ENCODE results near the gene METTL21A. TPM values are rescaled to one million over a fixed set of nuclear protein-coding genes. Genes with fewer than 3 reads are reported as not detected.
"Not testable (repeated sequence)": the region's sequence is repeated elsewhere in the genome, so short reads cannot be mapped to it uniquely, and the experiment has no call there.

The METTL21A gene
- 145 and 161 TPM in 2 replicates for total RNA-seq (2014; rRNA removed; shearing (Covaris generic); ENCODE audit: low replicate concordance)

GRCh38 chr2:207625014-207625907 is at the start of gene METTL21A:
Gene METTL21A, minus strand, starts transcription at chr2:207625394. Its CDS starts 1,019 bp downstream, at chr2:207624375.
- DNase-seq (ENCODE audit: low read depth): peak; percentile 94
- in situ Hi-C loops (cut with HindIII; ENCODE audit: low pct_unique_long_range_greater_than_20kb, low sequenced_read_pairs): no loop called here

- DNase-seq (ENCODE audit: low read depth): no peak
Measured at GRCh38 chr2:207674826-207675225, 49.6 kb upstream of the METTL21A start.

GRCh38 chr2:207674266-207674774 is 49.1 kb upstream of the METTL21A start:
- in situ Hi-C loops (cut with HindIII; ENCODE audit: low pct_unique_long_range_greater_than_20kb, low sequenced_read_pairs): no loop called here
- no peak for DNase-seq (ENCODE audit: low read depth)

More at GRCh38 chr2:207674826-207675225, 49.6 kb upstream of the METTL21A start:
- in situ Hi-C loops (cut with HindIII; ENCODE audit: low pct_unique_long_range_greater_than_20kb, low sequenced_read_pairs): no loop called here

GRCh38 chr2:207673431-207673830 is 48.2 kb upstream of the METTL21A start:
- no peak for DNase-seq (ENCODE audit: low read depth)
- in situ Hi-C loops (cut with HindIII; ENCODE audit: low pct_unique_long_range_greater_than_20kb, low sequenced_read_pairs): no loop called here

- in situ Hi-C loops (cut with HindIII; ENCODE audit: low pct_unique_long_range_greater_than_20kb, low sequenced_read_pairs): no loop called here
Measured at GRCh38 chr2:207670887-207671286, 45.7 kb upstream of the METTL21A start.

GRCh38 chr2:207663870-207664545 is 38.8 kb upstream of the METTL21A start:
- no peak for DNase-seq (ENCODE audit: low read depth)
- in situ Hi-C loops (cut with HindIII; ENCODE audit: low pct_unique_long_range_greater_than_20kb, low sequenced_read_pairs): no loop called here

More at GRCh38 chr2:207670887-207671286, 45.7 kb upstream of the METTL21A start:
- no peak for DNase-seq (ENCODE audit: low read depth)

- in situ Hi-C loops (cut with HindIII; ENCODE audit: low pct_unique_long_range_greater_than_20kb, low sequenced_read_pairs): no loop called here
- DNase-seq (ENCODE audit: low read depth): peak; percentile 60
Measured at GRCh38 chr2:207662203-207662602, 37.0 kb upstream of the METTL21A start.

GRCh38 chr2:207660994-207661393 is 35.8 kb upstream of the METTL21A start:
- in situ Hi-C loops (cut with HindIII; ENCODE audit: low pct_unique_long_range_greater_than_20kb, low sequenced_read_pairs): no loop called here
- no peak for DNase-seq (ENCODE audit: low read depth)

- in situ Hi-C loops (cut with HindIII; ENCODE audit: low pct_unique_long_range_greater_than_20kb, low sequenced_read_pairs): no loop called here
- DNase-seq (ENCODE audit: low read depth): no peak
Measured at GRCh38 chr2:207658156-207658555, 33.0 kb upstream of the METTL21A start.

GRCh38 chr2:207655000-207655399 is 29.8 kb upstream of the METTL21A start:
- DNase-seq (ENCODE audit: low read depth): peak; percentile 39

GRCh38 chr2:207646582-207646981 is 21.4 kb upstream of the METTL21A start:
- in situ Hi-C loops (cut with HindIII; ENCODE audit: low pct_unique_long_range_greater_than_20kb, low sequenced_read_pairs): not testable (repeated sequence)

More at GRCh38 chr2:207655000-207655399, 29.8 kb upstream of the METTL21A start:
- in situ Hi-C loops (cut with HindIII; ENCODE audit: low pct_unique_long_range_greater_than_20kb, low sequenced_read_pairs): no loop called here

GRCh38 chr2:207643892-207644291 is 18.7 kb upstream of the METTL21A start:
- in situ Hi-C loops (cut with HindIII; ENCODE audit: low pct_unique_long_range_greater_than_20kb, low sequenced_read_pairs): no loop called here
- DNase-seq (ENCODE audit: low read depth): no peak

More at GRCh38 chr2:207646582-207646981, 21.4 kb upstream of the METTL21A start:
- not testable (repeated sequence) for DNase-seq (ENCODE audit: low read depth)

GRCh38 chr2:207640661-207641060 is 15.5 kb upstream of the METTL21A start:
- in situ Hi-C loops (cut with HindIII; ENCODE audit: low pct_unique_long_range_greater_than_20kb, low sequenced_read_pairs): no loop called here
- no peak for DNase-seq (ENCODE audit: low read depth)

GRCh38 chr2:207640160-207640559 is 15.0 kb upstream of the METTL21A start:
- in situ Hi-C loops (cut with HindIII; ENCODE audit: low pct_unique_long_range_greater_than_20kb, low sequenced_read_pairs): no loop called here
- no peak for DNase-seq (ENCODE audit: low read depth)

- in situ Hi-C loops (cut with HindIII; ENCODE audit: low pct_unique_long_range_greater_than_20kb, low sequenced_read_pairs); DNase-seq (ENCODE audit: low read depth): not testable (repeated sequence)
Measured at GRCh38 chr2:207639288-207639687, 14.1 kb upstream of the METTL21A start.

GRCh38 chr2:207635468-207636200 is 10.4 kb upstream of the METTL21A start:
- in situ Hi-C loops (cut with HindIII; ENCODE audit: low pct_unique_long_range_greater_than_20kb, low sequenced_read_pairs): no loop called here
- DNase-seq (ENCODE audit: low read depth): no peak

GRCh38 chr2:207633686-207634085 is 8.5 kb upstream of the METTL21A start:
- DNase-seq (ENCODE audit: low read depth): no peak
- in situ Hi-C loops (cut with HindIII; ENCODE audit: low pct_unique_long_range_greater_than_20kb, low sequenced_read_pairs): no loop called here

All from Caki2 (cell line).